Activated CD4-positive, alpha-beta T cell treated with anti-CD3 and anti-CD28 coated beads for 48 hours (primary cell): ENCODE measurements around the gene CRYGC.
"Not testable (repeated sequence)": the region's sequence is repeated elsewhere in the genome, so short reads cannot be mapped to it uniquely, and the experiment has no call there.

Experiments
- DNase-seq: peaks from one replicate; pipeline ENCODE4 v3.0.0-alpha.2; 2020

Gene CRYGC

GRCh38 chr2:208135794-208136715 is 6.4 kb upstream of the CRYGC start:
- DNase-seq, result no peak

GRCh38 chr2:208134928-208135586 is 5.4 kb upstream of the CRYGC start:
- DNase-seq, result no peak

GRCh38 chr2:208130712-208131110 is 1.1 kb upstream of the CRYGC start:
- DNase-seq, result no peak

- DNase-seq, result no peak
Measured at GRCh38 chr2:208128136-208128535, 1.5 kb downstream of the CRYGC start.

GRCh38 chr2:208127090-208127489 is 2.5 kb downstream of the CRYGC start:
- no peak for DNase-seq

GRCh38 chr2:208125251-208125650 is 4.4 kb downstream of the CRYGC start:
- no peak for DNase-seq

GRCh38 chr2:208124013-208124715 is 5.5 kb downstream of the CRYGC start, which contains the start of gene CRYGD:
Gene CRYGD (minus strand): TSS chr2:208124524. CDS start chr2:208124473, 51 bp downstream.
- not testable (repeated sequence) for DNase-seq

- no peak for DNase-seq
Measured at GRCh38 chr2:208122248-208122647, 7.4 kb downstream of the CRYGC start.

GRCh38 chr2:208118918-208119317 is 10.7 kb downstream of the CRYGC start:
- no peak for DNase-seq

- DNase-seq, result not testable (repeated sequence)
Measured at GRCh38 chr2:208117390-208117789, 12.2 kb downstream of the CRYGC start.

- DNase-seq, result no peak
Measured at GRCh38 chr2:208112969-208113368, 16.7 kb downstream of the CRYGC start.

GRCh38 chr2:208112273-208112745 is 17.3 kb downstream of the CRYGC start:
- DNase-seq, result not testable (repeated sequence)

GRCh38 chr2:208103616-208104015 is 26.0 kb downstream of the CRYGC start:
- no peak for DNase-seq

GRCh38 chr2:208101716-208102631 is 27.7 kb downstream of the CRYGC start:
- no peak for DNase-seq

- DNase-seq, result no peak
Measured at GRCh38 chr2:208099682-208100470, 29.8 kb downstream of the CRYGC start.

GRCh38 chr2:208098701-208099100 is 30.9 kb downstream of the CRYGC start:
- not testable (repeated sequence) for DNase-seq

- DNase-seq, result no peak
Measured at GRCh38 chr2:208098267-208098666, 31.4 kb downstream of the CRYGC start.

- no peak for DNase-seq
Measured at GRCh38 chr2:208097801-208098200, 31.8 kb downstream of the CRYGC start.

- no peak for DNase-seq
Measured at GRCh38 chr2:208097313-208097712, 32.3 kb downstream of the CRYGC start.

GRCh38 chr2:208096080-208096479 is 33.5 kb downstream of the CRYGC start:
- no peak for DNase-seq

- no peak for DNase-seq
Measured at GRCh38 chr2:208093128-208093527, 36.5 kb downstream of the CRYGC start.
